ENCODE results near the gene ADGRG1. TPM values are rescaled to one million over a fixed set of nuclear protein-coding genes. Genes with fewer than 3 reads are reported as not detected.

Gene ADGRG1
- total RNA-seq, 2 donors from 2014 or later, result 9.0 to 21.3 TPM

DNA sequence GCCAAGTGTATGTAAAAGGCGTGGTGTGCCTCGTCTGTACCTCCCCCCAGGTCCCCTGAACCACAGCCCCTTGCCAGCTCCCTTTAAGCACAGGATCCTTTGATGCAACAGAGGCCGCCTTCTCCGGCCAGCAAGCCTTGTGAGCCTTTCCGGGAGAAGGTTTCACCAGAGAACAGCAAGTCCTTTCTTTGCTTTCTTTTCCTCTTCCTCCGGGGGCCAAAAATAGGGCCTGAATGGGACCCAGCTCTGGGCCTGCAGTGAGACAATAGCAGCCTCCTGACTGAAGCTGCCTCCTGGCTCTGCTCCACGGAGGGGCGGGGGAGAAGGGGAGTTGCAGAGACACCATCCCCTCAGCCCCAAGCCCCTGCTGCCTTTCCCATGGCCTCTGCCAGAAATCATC, 9.0 kb downstream of the ADGRG1 start:
- H3K27ac Mint-ChIP-seq, result no peak overlapping the region

DNA sequence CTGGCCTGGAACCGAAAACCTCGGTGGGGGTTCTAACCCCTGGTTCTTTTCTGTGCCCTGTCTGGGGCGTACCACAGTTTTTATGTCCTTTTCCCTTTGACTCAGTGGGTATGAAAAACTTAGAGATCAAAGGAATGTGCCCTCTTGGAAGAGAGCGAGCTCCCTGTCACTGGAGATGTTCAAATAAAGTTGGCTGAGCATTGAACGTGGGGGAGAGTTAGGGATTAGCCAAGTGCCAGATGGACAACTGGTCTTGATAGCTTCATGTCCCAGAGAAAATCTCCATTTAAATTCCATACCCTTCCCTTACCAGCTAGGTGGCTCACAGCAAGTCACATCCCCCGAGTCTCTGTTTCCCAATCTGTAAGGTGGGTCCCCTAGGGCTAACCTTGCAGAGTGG, 9.5 kb downstream of the ADGRG1 start:
- Mint-ChIP-seq H3K4me1 (ENCODE audit: low read depth) (no peaks in the 10 kb centered on the region), H3K27me3 (ENCODE audit: low read depth) (peaks cover 24% of the 10 kb centered on the region), H3K9me3 (no peaks in the 10 kb centered on the region), H3K4me3 (no peak overlapping the region), H3K36me3 (ENCODE audit: insufficient read depth in 2 of 2) (no peaks in the 10 kb centered on the region), H3K27ac (no peak overlapping the region)
- DNase-seq (no peak), ATAC-seq (replicated peaks in 1 of 2) (no peak)

More for the DNA sequence above, 9.0 kb downstream of the ADGRG1 start:
- ATAC-seq (replicated peaks in 1 of 2) (no peak), DNase-seq (no peak)
- no peaks in the 10 kb centered on the region for H3K9me3 Mint-ChIP-seq
- H3K27me3 Mint-ChIP-seq (ENCODE audit: low read depth), result peaks cover 24% of the 10 kb centered on the region
- H3K4me3 Mint-ChIP-seq, result no peak overlapping the region
- H3K36me3 Mint-ChIP-seq (ENCODE audit: insufficient read depth in 2 of 2), result no peaks in the 10 kb centered on the region
- H3K4me1 Mint-ChIP-seq (ENCODE audit: low read depth), result no peaks in the 10 kb centered on the region

DNA sequence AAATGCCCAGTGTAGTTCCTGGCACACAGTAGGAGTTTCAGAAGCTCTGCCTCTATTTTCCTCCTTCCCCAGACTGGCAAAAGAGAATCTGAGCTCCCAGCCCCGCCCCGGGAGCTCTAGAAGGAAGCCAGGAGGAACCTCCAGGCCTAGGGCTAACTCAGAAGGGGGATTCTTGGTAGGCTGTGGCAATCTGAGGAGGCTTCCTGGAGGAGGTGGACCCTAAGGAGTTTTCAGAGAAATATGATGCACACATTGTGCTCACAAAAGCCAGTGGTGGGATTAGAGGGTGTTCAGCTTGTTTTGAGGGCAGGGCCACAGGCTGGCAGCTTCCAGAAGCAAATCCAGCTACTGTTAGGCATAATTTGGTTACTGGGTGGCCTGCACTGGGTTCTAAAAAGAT, 10.0 kb downstream of the ADGRG1 start:
- ATAC-seq (replicated peaks in 1 of 2) (no peak), DNase-seq (no peak)
- Mint-ChIP-seq H3K9me3 (no peaks in the 10 kb centered on the region), H3K4me3 (no peak overlapping the region), H3K27me3 (ENCODE audit: low read depth) (peaks cover 24% of the 10 kb centered on the region), H3K36me3 (ENCODE audit: insufficient read depth in 2 of 2) (no peaks in the 10 kb centered on the region), H3K4me1 (ENCODE audit: low read depth) (no peaks in the 10 kb centered on the region), H3K27ac (no peak overlapping the region)

DNA sequence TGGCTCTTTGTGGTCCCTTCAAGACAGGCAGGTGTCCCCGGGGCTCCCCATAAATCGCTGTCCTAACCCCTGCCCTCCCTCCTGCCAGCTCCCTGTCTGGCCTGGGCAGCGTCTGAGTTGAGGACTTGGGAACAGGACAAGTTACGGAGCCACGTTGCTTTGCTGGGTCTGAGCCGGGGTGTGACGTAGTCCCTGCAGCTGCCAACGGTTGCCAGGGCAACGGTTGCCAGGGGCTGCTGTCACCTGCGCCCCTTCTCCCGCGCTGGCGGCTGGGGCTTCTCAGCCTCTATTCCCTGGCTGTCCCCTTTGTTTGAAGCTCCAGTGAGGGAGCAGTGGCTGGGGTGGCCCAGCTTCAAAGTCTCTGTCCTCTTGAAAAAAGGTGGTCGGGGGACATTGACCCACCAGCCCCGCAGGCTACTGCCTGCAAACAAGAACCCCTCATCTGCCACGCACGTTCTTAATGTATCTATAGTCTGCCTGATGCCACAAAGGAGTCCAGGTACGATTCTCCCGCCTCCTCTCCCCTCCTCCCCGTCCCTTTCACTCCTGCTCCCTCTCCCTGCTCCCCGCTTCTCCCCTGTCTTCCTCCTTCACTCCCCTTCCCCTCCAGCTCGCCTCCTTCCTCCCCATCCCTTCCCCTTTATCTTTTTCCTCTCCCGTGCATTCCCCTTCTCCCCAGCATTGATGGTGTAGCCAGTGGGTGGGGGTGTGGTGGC, 10.9 kb downstream of the ADGRG1 start:
- H3K27ac Mint-ChIP-seq, result no peak overlapping the region
- peak in 1 of 2 donors; percentile 58 for ATAC-seq (replicated peaks in 1 of 2)
- H3K4me3 Mint-ChIP-seq, result no peak overlapping the region
- no peaks in the 10 kb centered on the region for H3K9me3 Mint-ChIP-seq
- peaks cover 24% of the 10 kb centered on the region for H3K27me3 Mint-ChIP-seq (ENCODE audit: low read depth)
- DNase-seq, result no peak
- no peaks in the 10 kb centered on the region for H3K36me3 Mint-ChIP-seq (ENCODE audit: insufficient read depth in 2 of 2)
- H3K4me1 Mint-ChIP-seq (ENCODE audit: low read depth), result no peaks in the 10 kb centered on the region

DNA sequence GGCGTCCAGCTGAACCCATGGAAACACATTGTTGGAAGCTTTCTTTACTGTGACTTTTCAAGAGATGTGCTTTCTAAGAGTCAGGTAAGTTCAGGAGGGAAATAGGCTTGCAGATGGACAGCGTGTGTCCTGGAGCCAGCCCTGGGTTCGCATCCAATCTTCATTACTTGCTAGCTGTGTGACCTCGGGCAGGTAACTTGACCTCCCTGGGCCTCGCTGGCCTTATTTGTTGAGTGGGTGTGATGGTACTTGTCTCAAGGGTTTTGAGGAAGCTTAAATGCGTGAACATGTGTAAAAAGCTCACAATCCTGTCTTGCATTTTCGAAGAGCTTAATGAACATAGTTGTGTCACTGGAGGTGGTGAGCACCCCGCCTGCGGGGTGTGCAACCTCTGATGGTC, 11.8 kb downstream of the ADGRG1 start:
- H3K4me1 Mint-ChIP-seq (ENCODE audit: low read depth), result no peaks in the 10 kb centered on the region
- no peak for DNase-seq
- H3K4me3 Mint-ChIP-seq, result no peak overlapping the region
- H3K27me3 Mint-ChIP-seq (ENCODE audit: low read depth), result peaks cover 24% of the 10 kb centered on the region
- H3K9me3 Mint-ChIP-seq, result no peaks in the 10 kb centered on the region
- no peaks in the 10 kb centered on the region for H3K36me3 Mint-ChIP-seq (ENCODE audit: insufficient read depth in 2 of 2)
- no peak overlapping the region for H3K27ac Mint-ChIP-seq
- no peak for ATAC-seq (replicated peaks in 1 of 2)

DNA sequence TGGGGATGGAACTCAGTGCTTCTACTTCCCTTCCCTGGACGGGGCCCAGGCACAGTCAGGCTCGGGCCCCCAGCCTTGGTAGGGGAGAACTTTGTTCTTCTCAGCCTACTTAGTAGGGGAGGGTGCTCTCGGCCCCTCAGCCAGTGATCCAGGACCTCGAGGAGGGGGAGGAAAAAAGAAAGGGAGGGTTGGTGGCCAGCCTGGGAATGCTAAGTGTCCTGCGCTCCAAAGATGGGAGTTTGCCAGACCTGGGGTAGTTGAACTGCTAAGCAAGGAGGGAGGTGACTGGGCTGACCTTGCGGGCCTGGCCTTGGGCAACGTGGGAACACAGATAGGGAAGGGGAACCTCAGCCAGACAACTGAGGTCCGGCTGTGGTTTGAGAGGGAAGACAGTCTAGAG, 12.2 kb downstream of the ADGRG1 start:
- H3K27ac Mint-ChIP-seq, result no peak overlapping the region
- peaks cover 24% of the 10 kb centered on the region for H3K27me3 Mint-ChIP-seq (ENCODE audit: low read depth)
- no peaks in the 10 kb centered on the region for H3K36me3 Mint-ChIP-seq (ENCODE audit: insufficient read depth in 2 of 2)
- ATAC-seq (replicated peaks in 1 of 2), result no peak
- DNase-seq, result no peak
- H3K4me1 Mint-ChIP-seq (ENCODE audit: low read depth), result no peaks in the 10 kb centered on the region
- H3K9me3 Mint-ChIP-seq, result no peaks in the 10 kb centered on the region
- H3K4me3 Mint-ChIP-seq, result no peak overlapping the region

DNA sequence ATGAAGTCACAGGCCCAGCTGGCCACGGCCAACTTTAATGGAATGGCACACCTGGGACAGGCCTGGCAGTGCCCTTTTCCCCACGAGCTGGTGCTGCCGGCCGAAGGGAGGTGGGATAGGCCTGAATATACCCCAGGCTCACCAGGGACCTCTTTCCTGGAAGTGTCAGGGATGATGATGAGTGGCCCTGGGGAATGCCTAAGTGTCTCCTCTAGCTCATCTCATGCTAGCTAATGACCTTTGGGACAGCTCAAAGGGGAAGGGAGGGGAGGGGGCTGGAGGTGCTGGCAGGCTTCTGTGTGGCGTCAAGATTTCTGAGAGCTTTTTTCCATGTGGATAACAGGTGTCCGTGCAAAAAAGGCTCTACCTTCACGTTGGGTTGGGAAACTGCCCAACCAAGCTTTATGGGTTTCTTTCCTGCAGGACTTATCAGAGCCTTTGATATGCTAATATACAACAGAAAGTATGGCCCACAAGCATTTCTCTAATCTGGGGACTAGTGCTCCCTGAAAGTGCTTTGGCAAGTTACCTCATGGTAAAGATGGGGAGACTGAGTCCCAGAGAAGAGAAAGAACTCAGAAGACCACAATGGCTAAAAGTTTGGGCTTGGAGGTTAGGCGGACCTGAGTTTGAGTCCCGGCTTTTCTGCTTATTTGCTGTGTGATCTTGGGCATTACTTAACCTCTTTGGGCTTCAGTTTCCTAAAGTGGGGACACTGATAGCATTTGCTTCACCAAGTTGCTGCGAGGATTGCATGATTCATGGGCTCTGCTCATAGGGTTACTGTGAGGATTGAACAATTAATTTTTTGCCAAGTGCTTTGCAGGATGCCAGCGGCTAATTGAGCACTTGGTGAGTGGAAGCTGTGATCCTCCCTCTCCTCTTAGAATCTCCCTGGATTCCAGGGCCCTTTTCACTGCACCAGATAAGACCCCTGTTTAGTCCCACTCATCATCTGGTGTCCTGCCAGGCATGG, 14.0 kb downstream of the ADGRG1 start:
- Mint-ChIP-seq H3K9me3 (no peaks in the 10 kb centered on the region), H3K36me3 (ENCODE audit: insufficient read depth in 2 of 2) (no peaks in the 10 kb centered on the region), H3K27ac (no peak overlapping the region), H3K4me1 (ENCODE audit: low read depth) (peaks cover 6% of the 10 kb centered on the region), H3K27me3 (ENCODE audit: low read depth) (peaks cover 12% of the 10 kb centered on the region), H3K4me3 (no peak overlapping the region)
- ATAC-seq (replicated peaks in 1 of 2) (no peak), DNase-seq (no peak)

DNA sequence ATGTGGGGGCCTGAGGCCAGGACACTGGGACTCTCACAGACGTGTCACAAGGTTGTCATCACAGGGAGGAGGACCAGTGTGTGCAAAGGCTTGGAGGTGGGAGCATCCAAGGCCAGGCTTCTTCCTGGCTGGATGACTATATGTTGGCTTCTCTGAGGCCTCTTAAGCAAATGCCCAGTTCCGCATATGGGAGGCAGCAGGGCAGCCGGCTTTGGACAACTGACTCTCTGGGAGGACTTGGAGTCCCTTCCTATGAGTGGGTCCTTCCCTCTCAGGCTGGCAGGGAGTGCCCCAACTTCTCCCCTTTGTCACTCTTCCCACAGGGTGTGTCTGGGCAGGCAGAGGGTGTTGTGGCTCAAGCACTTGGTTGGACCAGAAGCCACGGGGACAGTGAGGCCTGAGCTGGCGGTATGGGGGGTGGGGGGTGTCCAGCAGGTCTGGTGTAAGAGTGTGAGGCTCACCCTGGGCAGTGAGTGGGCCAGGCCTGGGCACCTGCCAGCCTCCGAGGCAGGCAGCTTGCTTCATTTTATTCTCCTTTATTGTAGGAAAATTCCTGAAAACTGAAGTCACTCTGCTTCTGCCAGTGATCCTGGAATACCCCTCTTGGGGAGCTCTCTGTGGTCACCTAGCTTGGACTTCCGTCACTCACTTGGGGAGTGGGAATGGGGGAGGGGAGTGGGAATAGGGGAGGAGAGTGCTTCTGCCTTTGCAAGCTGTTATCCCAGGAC, 14.9 kb downstream of the ADGRG1 start:
- H3K4me3 Mint-ChIP-seq, result no peak overlapping the region

DNA sequence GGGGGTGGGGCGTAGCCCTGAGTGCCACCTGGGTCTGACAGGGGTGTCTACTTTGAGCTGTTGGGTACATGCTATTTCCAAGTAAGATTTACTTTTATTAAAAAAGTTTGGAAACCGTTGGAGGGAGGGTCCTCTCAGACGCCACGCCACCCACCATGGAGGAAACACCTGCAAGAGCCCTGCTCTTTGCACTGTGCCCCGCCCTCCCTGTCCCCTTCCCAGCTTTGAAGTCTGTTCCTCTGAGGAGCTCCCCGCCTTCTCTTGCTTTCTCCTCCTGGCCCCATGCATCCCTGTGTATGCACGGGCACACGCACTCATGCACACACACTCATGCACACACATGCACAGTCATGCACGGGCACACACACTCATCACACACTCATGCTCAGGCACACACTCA, 15.5 kb downstream of the ADGRG1 start:
- peaks cover 20% of the 10 kb centered on the region for H3K4me1 Mint-ChIP-seq (ENCODE audit: low read depth)
- H3K4me3 Mint-ChIP-seq, result no peak overlapping the region
- ATAC-seq (replicated peaks in 1 of 2) (no peak), DNase-seq (no peak)
- no peaks in the 10 kb centered on the region for H3K36me3 Mint-ChIP-seq (ENCODE audit: insufficient read depth in 2 of 2)
- peaks cover 11% of the 10 kb centered on the region for H3K27me3 Mint-ChIP-seq (ENCODE audit: low read depth)
- no peak overlapping the region for H3K27ac Mint-ChIP-seq
- no peaks in the 10 kb centered on the region for H3K9me3 Mint-ChIP-seq

More for the DNA sequence above, 14.9 kb downstream of the ADGRG1 start:
- Mint-ChIP-seq H3K27me3 (ENCODE audit: low read depth) (peaks cover 11% of the 10 kb centered on the region), H3K27ac (no peak overlapping the region), H3K9me3 (no peaks in the 10 kb centered on the region), H3K36me3 (ENCODE audit: insufficient read depth in 2 of 2) (no peaks in the 10 kb centered on the region), H3K4me1 (ENCODE audit: low read depth) (peaks cover 14% of the 10 kb centered on the region)
- no peak for DNase-seq
- no peak for ATAC-seq (replicated peaks in 1 of 2)

DNA sequence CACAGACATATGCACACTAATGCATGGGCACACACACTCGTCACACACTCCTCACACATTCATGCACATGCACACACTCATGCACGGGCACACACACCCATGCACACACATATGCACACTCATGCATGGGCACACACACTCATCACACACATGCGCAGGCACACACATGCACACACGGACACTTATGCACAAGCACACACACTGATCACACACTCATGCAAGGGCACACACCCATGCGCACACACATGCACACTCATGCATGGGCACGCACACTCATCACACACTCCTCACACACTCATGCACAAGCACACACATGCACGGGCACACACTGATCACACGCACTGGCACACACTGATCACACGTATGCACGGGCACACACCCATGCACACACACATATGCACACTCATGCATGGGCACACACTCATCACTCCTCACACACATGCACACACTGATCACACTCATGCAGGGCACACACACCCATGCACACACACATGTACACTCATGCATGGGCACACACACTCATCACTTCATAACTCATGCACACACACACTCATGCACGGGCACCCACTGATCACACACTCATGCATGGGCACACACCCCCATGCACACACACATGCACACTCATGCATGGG, 16.1 kb downstream of the ADGRG1 start:
- peaks cover 25% of the 10 kb centered on the region for H3K4me1 Mint-ChIP-seq (ENCODE audit: low read depth)
- ATAC-seq (replicated peaks in 1 of 2), result no peak

DNA sequence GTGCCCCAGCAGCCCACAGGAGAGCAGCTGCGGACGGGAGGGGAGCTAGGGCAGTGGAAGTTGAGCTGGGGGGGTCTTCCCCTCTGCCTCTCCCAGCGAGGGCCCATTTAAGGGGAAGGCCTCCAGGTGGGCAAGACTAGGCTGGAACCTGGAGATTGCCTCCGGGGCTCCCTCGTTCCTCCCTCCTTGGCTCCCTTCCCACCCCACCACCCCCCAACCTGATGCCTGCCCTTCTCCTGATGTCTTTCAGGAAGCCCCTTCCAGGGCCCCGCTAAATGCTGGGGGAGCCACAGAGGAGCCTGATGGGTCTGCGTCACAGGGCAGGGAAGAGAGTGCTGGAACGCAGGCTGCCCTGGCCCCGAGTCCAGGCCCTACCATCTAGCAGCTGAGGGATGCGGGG, 16.7 kb downstream of the ADGRG1 start:
- Mint-ChIP-seq H3K4me1 (ENCODE audit: low read depth) (peaks cover 25% of the 10 kb centered on the region), H3K27ac (no peak overlapping the region), H3K9me3 (no peaks in the 10 kb centered on the region), H3K27me3 (ENCODE audit: low read depth) (peaks cover 6% of the 10 kb centered on the region), H3K36me3 (ENCODE audit: insufficient read depth in 2 of 2) (no peaks in the 10 kb centered on the region), H3K4me3 (no peak overlapping the region)
- no peak for DNase-seq
- ATAC-seq (replicated peaks in 1 of 2), result no peak

More for the DNA sequence above, 16.1 kb downstream of the ADGRG1 start:
- Mint-ChIP-seq H3K4me3 (no peak overlapping the region), H3K36me3 (ENCODE audit: insufficient read depth in 2 of 2) (no peaks in the 10 kb centered on the region), H3K27me3 (ENCODE audit: low read depth) (peaks cover 11% of the 10 kb centered on the region), H3K9me3 (no peaks in the 10 kb centered on the region), H3K27ac (no peak overlapping the region)
- DNase-seq, result no peak

DNA sequence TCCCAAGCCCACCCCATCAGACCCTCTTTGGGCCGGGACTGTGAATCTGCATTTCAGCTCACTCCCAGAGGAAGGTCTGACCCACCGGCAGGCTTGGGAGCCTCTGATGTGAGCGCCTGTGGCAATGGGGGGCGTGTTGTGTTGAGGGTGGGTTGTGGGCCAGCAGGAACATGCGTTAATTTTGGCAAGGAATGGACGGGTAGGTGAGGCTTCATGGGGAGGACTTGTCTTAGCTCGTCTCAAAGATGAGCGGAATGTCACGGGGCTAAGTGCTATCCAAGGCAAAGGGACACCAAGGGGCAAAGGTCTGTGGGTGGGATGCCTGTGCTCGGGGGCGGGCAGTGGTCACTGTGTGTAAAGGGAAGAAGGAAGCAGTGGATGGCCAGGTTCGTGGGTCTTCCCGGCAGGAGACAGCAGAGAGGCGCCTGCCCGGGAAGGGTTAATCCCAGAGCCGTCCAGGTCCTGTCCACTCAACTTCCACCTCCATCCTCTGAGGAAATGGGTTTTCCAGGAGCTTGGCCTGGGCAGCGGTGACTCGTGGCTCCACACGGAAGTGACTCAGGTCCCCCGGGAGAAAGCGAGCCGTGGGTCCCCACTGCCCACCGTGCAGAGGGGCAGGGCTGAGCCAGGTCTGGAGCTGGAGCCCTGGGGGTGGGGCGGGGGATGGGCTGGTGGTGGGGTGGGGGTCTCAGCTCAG, 17.4 kb downstream of the ADGRG1 start:
- H3K4me1 Mint-ChIP-seq (ENCODE audit: low read depth), result peaks cover 25% of the 10 kb centered on the region
- no peak overlapping the region for H3K27ac Mint-ChIP-seq
- H3K4me3 Mint-ChIP-seq, result no peak overlapping the region
- no peaks in the 10 kb centered on the region for H3K9me3 Mint-ChIP-seq
- ATAC-seq (replicated peaks in 1 of 2) (no peak), DNase-seq (no peak)
- no peaks in the 10 kb centered on the region for H3K36me3 Mint-ChIP-seq (ENCODE audit: insufficient read depth in 2 of 2)
- no peaks in the 10 kb centered on the region for H3K27me3 Mint-ChIP-seq (ENCODE audit: low read depth)
